Pancreas (tissue), 10 donors: ENCODE data around the gene CAPN11. TPM values are rescaled to one million over a fixed set of nuclear protein-coding genes. Genes with fewer than 3 reads are reported as not detected.

Experiments
- ATAC-seq, 4 donors: fragments of 200-7000 bp; cut with Tn5 transposase; one replicate each; pipeline versions ENCODE4 v1.8.0 to v1.9.1; 2020; ENCODE audit warnings: mild to moderate bottlenecking in 4 of 4, moderate library complexity in 4 of 4
- DNase-seq, 6 donors: peaks; one replicate each; pipeline ENCODE4 v3.0.0-alpha.2; 2020
- FAIRE-seq: peaks from 2 replicates; lab custom pipeline; 2012; peaks lifted over from hg19 to GRCh38; lab: Jason Lieb, UNC
- H3K27ac ChIP-seq, 4 donors: fragments of 200-600 bp; sonication (generic); 1 replicate in 3 of 4; 2 replicates in 1 of 4; pipeline versions ENCODE4 v1.5.0 to v1.8.0; 2020
- H3K27me3 ChIP-seq, 4 donors: fragments of 200-600 bp; one replicate each; pipeline ENCODE4 v1.8.0; 2021
- H3K36me3 ChIP-seq, 3 donors: fragments of 200-600 bp; sonication (generic) in 1 of 3; one replicate each; pipeline versions ENCODE4 v1.5.0 to v1.8.0; 2020 to 2021
- H3K4me1 ChIP-seq, 3 donors: fragments of 200-600 bp; one replicate each; pipeline ENCODE4 v1.8.0; 2021
- H3K4me3 ChIP-seq, 4 donors: fragments of 200-600 bp; sonication (generic) in 2 of 4; one replicate each; pipeline versions ENCODE4 v1.5.0 to v1.8.0; 2020 to 2021
- H3K9me3 ChIP-seq, 4 donors: fragments of 200-600 bp; one replicate each; pipeline ENCODE4 v1.8.0; 2021
- CTCF ChIP-seq, 4 donors: fragments of 200-600 bp; sonication (generic) in 3 of 4; IDR thresholded peaks; one replicate each; pipeline versions ENCODE4 v1.5.0 to v1.8.0; 2021; ENCODE audit warnings: antibody characterized with exemption in 4 of 4
- WGBS, 2 donors: extraction: QIAGEN DNeasy Blood & Tissue Kit; methylation state at CpG; one replicate each; pipeline ENCODE4 v1.1.7; 2013; 5-methylcytosine and 5-hydroxymethylcytosine counted together
- intact Hi-C, 3 donors: fragments of 100-400 bp; cut with DNase I; formaldehyde crosslinking; loops; one replicate each; pipeline versions ENCODE4 v1.11.1 to v1.14.2; 2022
- polyA plus RNA-seq, 2 donors: library from polyadenylated mRNA; stranded (reverse); fragments of 200-250 nt; gene quantifications; one replicate each; pipeline ENCODE4 v1.2.3, GENCODE V29; 2013
- total RNA-seq, 6 donors: library from RNA; stranded (reverse); fragmentation: NEBNext Ultra II Directional in 4 of 6; extraction: Animal tissue kit (Norgen Biotek cat#: 25700) in 4 of 6; gene quantifications; one replicate each; pipeline versions ENCODE4 v1.2.1 to v1.2.4, GENCODE V29; 2021 to 2023
- donor health status: healthy with polysubstance abuse.
- donor health status: DM: no; HTN: no; CAD: no; lungs with moderate emphysema.
- donor health status: DM: no; HTN: no; CAD: no.
- donor health status: control.
- donor health status: control.
- donor health status: Bipolar disorder and iron deficiency.
- donor health status: DM: yes; HTN: yes; CAD: no.
- donor health status: DM: no; HTN: no; CAD: no.
- donor health status: DM: no; HTN: no; CAD: no.
- donor health status: DM: yes; HTN: yes; CAD: no.

The CAPN11 gene
- total and polyA plus RNA-seq, 8 donors: 0.06 to 0.76 (median 0.19) TPM; not detected in 2

DNA sequence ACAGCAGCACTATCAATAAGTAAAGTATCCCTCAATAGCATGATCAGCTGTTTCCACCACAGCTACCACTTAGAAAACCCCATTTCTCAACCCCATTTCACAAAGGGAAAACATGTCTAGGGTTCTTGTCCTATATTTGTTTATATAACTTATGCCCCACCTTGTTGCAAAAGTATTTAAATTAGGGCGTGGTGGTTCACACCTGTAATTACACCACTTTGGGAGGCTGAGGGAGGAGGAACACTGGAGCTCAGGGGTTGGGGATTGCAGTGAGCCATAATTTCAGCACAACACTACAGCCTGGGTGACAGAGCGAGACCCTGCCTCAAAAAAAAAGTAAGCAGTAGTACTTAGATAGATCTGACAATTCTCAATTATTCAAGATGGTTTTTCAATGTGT, 35.1 kb upstream of the CAPN11 start:
- DNase-seq (no peak), FAIRE-seq (no peak), ATAC-seq (no peak)
- H3K9me3 ChIP-seq: no peaks in the 10 kb centered on the region
- no peaks in the 10 kb centered on the region for H3K27me3 ChIP-seq
- no peak overlapping the region for H3K4me3 ChIP-seq
- 91 to 93% methylated on average over 2 of the region's 2 CpGs for WGBS, 2 donors
- no peaks in the 10 kb centered on the region for H3K36me3 ChIP-seq
- no peak for TF ChIP-seq CTCF (IDR thresholded peaks at IDR 0.05)
- intact Hi-C loops: no loop called here
- H3K27ac ChIP-seq: no peak overlapping the region
- H3K4me1 ChIP-seq: peaks cover 16 to 51% (median 28%) of the 10 kb centered on the region in 3 donors

DNA sequence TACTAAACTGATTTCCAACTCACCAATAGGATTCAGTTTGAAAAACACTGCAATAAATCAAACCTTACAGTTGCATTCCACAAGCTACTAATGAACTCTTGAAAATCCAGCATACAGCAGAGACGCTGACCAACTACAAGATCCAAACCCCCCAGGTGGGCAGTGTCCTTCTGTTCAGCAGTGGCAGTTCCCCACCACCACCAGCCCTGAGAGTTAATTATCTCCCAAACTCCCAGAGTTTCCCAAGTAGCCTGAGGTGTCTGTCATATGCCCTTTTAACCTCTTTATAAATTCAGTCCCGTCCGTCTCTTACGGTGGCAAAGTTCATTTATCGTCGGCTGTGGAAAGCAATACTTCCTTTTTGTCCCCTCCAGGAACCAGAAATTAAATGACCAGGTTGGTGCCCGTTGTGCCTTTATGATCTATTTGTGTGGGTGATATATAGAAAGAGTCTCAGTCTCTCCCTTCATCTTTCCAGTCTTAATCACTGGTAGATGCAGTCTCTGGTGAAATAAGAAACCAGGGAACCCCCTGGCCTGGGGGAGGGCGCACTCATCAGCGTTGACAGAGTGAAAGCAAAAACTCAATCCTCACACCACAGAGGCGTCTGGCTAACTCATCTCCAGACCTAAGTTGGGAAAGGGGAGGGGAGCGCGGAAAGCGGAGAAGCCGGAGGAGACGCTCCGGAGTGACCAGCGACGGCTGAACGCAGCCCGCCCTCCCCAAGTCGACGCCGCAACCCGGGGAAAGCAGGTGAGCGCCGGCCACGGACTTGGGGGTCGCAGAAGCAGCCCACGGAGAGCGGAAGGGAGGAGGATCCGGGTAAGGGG, 32.1 kb upstream of the CAPN11 start:
- ATAC-seq: peak; percentile 36 to 66 (median 58)
- intact Hi-C loops: no loop called here

DNA sequence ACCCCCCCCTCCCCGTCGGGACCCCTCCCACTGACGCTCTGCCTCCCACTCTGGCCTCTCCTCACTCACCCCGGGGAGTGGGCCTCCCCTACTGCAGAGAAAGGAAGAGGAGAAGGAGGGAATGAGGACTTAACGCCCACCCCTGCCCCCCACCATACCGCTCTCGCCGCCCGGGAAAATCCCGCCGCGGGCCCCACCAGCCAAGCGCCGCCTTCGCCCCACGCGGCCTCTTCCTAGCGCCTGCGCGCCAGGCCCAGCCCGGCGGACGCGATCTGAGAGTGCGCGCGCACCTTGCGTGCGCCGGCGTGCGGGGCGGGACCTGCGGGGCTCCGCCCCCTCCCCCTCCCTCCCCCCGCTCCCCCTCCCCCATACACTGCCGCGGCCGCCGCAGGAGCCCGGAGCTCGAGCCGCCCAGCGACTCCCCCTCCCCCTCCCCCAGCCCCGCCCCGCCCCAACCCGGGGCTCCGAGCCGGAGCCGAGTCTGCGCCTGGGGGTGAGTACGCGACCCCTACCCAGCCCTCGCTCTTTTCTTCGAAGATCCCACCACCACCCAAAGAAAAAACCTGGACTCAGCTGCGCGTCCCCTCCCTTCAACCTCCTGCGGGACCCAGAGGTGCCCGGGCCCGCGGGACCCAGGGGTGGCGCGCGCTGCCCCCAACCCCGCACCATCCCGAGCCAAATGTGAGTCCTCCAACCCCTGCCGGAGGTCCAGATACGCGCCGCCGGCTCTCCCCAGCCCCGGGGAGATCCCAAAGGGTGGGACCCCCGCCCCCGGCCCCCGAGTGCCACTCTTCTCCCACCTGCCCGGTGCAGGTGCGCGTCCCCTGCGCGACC, 31.2 kb upstream of the CAPN11 start, which contains the start of the genes MRPL14 and TMEM63B:
Gene MRPL14 (minus strand): TSS at position 267 of the 834 bp plus-strand sequence. CDS start 10,841 bp downstream, outside the sequence.
Gene TMEM63B (plus strand): TSS at position 369 of the 834 bp plus-strand sequence. CDS start 7,031 bp downstream, outside the sequence.
- 1% methylated on average over 42 to 76 of the region's 80 CpGs for WGBS, 2 donors
- H3K9me3 ChIP-seq: no peaks in the 10 kb centered on the region
- ATAC-seq (peak; percentile 91 to 96 (median 94)), DNase-seq (peak; percentile 84 to 99 (median 92)), FAIRE-seq (no peak)
- no peak for TF ChIP-seq CTCF (IDR thresholded peaks at IDR 0.05)
- H3K4me1 ChIP-seq: peaks cover 7 to 44% (median 29%) of the 10 kb centered on the region in 3 donors
- H3K4me3 ChIP-seq: peak within 1 kb of the TSS; percentile 73 to 98 (median 88)
- H3K27ac ChIP-seq: peak within 1 kb of the TSS; percentile 82 to 95 (median 86)
- intact Hi-C loops: no loop called here
- no peaks in the 10 kb centered on the region for H3K36me3 ChIP-seq
- no peaks in the 10 kb centered on the region for H3K27me3 ChIP-seq

More for the DNA sequence above, 32.1 kb upstream of the CAPN11 start:
- peak overlapping the region; percentile 73 to 98 (median 88) for H3K4me3 ChIP-seq
- peak in 5 of 6 donors; percentile 39 to 83 (median 55) for DNase-seq
- no peaks in the 10 kb centered on the region for H3K27me3 ChIP-seq
- no peak for FAIRE-seq
- no peaks in the 10 kb centered on the region for H3K9me3 ChIP-seq
- no peaks in the 10 kb centered on the region for H3K36me3 ChIP-seq
- no peak for TF ChIP-seq CTCF (IDR thresholded peaks at IDR 0.05)
- H3K4me1 ChIP-seq: peaks cover 7 to 47% (median 29%) of the 10 kb centered on the region in 3 donors
- 1% methylated on average over 25 to 31 of the region's 31 CpGs for WGBS, 2 donors
- H3K27ac ChIP-seq: peak overlapping the region; percentile 82 to 95 (median 86)

DNA sequence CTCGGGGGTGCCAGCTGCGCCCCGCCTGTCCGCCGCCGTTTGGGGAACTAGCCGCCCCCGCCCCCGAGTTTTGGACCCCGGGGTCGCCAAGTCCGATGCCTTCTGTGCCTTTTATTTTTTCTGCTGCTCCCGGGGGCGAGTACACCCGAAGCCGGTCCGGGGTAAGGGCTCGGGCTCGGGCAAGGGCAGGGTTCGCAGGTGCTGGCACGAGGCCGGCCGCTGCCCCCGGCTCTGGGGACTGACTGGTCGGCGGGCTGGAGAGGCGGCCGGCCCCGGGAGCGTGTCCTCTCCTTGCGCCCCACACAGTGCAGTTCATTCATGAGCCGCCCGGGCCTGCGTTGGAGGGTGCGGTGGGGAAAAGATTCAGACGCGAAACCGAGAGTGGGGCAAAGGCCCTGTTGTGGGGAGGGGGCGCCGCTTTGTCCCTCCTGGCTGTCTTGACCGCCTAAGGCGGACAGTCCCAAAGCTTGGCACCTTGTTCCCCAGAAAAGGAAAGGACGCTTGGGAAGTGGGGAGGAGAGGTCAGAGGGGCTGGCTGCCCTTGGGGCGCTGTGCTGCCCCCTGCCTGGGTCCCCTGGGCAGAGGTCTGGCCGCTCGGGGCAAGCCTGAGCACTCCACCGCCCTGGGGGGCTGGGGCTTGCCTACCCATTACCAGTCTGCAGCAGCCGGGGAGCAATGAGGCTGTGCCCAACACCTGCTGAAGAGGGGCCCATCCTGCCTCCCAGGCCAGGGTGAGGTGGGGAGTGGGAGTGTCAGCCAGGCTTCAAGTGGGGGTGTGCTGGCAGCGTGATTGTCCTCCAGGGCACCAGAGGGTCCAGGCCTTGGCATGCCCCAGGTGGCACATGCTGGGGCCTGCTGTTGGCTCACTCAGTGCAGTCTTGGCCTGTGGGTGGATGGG, 30.4 kb upstream of the CAPN11 start:
- 4% methylated on average over 48 to 49 of the region's 49 CpGs for WGBS, 2 donors
- peaks cover 2 to 39% (median 23%) of the 10 kb centered on the region in 3 donors for H3K4me1 ChIP-seq
- H3K36me3 ChIP-seq: no peaks in the 10 kb centered on the region
- no peaks in the 10 kb centered on the region for H3K27me3 ChIP-seq
- DNase-seq (peak; percentile 34 to 86 (median 64)), ATAC-seq (peak; percentile 51 to 66 (median 56)), FAIRE-seq (no peak)
- TF ChIP-seq CTCF (IDR thresholded peaks at IDR 0.05): no peak
- no peaks in the 10 kb centered on the region for H3K9me3 ChIP-seq
- peak overlapping the region in 3 of 4 donors; percentile 6 to 90 (median 82) for H3K27ac ChIP-seq
- peak overlapping the region; percentile 73 to 98 (median 88) for H3K4me3 ChIP-seq
- intact Hi-C loops: no loop called here
